NCI-H1092 treated with DMSO at 0.1 percent for 48 hours (cell line): ENCODE measurements around the gene CALY.

Experiments
- DNase-seq: peaks from one replicate; lab custom pipeline; 2025; lab: John Stamatoyannopoulos, UW

Gene CALY

DNA sequence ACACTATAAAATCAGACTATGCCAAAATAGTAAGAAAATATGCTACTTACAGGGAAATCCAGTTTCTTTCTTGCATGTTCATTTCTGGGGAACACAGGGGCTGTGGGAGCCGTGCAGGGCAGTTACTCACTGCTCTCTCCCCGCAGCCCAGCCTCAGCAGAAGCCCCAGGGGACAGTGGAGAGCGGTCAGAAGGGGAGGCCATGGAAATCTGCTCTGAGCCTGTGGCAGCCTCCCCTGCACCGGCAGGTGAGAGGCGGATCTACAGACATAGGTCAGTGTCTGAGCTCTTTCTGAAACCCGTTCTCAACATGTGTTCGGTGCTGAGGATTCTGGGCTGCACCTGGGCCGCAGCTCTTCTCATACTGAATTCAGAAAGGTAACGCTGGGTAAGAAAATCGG lies 25.1 kb downstream of the CALY start:
- no peak for DNase-seq

- no peak for DNase-seq
Observed at GRCh38 chr10:133310789-133311188, 25.9 kb downstream of the CALY start.

DNA sequence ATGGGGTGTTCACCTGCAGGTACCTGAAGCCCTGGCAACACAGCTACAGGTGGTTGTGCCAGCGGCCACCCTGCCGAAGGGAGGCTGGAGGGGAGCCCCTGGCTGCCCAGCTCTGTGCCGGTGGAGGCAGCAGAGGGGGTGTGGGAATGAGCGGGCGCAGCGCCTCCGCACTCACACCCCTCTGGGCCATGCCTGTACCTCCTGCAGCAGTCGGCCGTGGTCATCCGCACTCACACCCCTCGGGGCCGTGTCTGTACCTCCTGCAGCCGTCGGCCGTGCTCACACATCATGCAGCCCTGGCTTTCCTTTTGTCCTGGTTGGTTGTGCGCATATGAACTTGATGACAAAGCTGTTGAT lies 26.3 kb downstream of the CALY start:
- no peak for DNase-seq

DNA sequence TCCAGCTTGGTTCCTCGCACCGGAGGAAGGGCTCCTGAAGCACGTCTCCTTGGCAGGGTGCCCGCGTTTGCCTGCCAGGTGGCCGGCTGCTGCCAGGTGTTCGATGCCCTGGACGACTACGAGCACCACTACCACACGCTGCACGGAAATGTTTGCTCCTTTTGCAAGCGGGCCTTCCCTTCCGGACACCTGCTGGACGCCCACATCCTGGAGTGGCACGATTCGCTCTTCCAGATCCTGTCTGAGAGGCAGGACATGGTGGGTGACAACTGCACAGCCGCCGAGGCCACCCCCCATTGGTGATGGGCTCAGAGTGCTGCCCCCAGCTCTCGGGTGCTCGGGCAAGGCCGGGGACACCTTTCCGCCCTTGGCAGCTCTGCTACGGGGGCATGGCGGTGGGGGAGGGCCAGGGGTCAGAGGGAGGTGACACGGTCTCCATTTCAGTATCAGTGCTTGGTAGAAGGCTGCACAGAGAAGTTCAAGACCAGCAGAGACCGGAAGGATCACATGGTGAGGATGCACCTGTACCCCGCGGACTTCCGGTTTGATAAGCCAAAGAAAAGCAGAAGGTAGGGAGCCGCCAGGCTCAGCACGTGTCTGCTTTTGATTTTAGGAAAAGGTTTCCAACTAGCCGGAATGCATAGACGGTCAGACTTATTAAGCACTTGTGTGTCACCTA lies 26.8 kb downstream of the CALY start:
- DNase-seq, result peak; percentile 52

GRCh38 chr10:133309100-133309719 lies 27.5 kb downstream of the CALY start:
- DNase-seq, result peak; percentile 72

DNA sequence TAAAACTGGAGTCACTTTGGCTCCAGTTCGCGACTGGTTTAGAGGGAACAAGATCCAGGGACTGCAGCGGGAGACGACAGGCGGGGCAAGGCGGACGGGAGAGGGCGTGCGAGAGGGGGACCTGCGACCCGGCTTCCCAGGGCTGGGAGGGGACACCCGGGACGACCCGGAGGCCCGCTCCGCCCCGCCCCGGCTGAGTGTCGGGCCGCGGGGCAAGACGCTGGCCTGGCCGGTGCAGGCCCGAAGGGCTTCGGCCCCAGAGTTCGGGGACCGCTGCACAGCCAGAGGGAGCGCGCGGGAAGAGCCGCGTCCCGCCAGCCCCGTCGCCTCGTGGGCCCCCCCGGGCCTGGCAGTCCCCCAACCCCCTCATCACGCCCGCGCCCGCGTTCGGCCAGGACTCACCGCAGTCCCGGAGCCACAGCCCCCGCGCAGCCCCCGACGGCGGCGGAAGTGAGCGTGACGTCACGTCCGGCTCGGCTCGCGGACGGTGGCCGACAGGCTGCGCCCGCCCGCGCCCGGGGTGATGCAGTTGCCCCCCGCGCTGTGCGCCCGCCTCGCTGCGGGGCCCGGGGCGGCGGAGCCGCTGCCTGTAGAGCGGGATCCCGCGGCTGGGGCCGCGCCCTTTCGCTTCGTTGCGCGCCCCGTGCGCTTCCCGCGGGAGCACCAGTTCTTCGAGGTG lies 28.1 kb downstream of the CALY start, which contains the start of the genes TUBGCP2 and ZNF511:
TUBGCP2 (minus strand) TSS at position 452 of the 679 bp plus-strand sequence. CDS start 5,931 bp downstream, outside the sequence.
ZNF511 (plus strand) TSS at position 494 of the 679 bp plus-strand sequence; CDS start at position 524, 30 bp downstream.
- DNase-seq, result peak; percentile 59

- peak; percentile 42 for DNase-seq
Observed at GRCh38 chr10:133307776-133308420, 28.8 kb downstream of the CALY start.

DNA sequence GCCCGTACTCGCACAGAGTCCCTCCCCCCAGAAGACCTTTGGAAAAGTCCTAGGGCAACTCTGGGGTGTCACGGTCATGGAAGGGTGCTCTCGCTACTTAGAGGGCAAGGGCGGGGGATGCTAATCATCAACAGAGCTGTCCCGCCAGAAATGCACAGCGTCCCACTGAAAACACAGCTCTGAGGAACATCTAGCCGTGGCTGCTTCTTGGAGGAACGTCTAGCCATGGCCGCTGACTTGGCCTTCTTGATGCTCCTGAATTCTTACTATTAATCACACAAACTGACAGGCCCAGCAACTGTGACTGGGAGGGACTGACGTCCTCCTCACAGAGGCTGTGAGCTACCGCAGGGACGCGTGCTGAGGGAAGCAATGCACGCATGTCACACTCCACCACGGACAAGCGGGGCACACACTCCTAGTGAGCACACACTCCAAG lies 29.7 kb downstream of the CALY start:
- DNase-seq, result no peak

DNA sequence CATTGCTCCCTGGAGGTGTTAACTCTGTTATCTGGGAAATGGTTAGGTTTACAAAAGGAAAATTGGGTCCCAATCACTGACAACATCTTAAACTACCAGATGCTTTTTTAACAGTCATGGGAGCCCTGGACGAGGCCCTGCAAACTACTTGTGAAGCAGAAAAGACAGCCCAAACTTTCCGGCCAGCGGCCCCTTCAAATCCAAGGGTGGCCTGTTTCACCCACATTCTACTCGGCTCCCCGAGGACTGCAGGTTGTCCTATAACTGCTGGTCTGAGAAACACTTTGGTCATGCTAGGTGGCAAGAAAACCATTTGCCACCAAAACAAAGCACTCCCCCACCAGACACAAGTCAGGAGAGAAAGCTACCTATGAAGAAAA lies 30.6 kb downstream of the CALY start:
- DNase-seq, result no peak

GRCh38 chr10:133303206-133303605 lies 33.5 kb downstream of the CALY start:
- DNase-seq, result no peak

- no peak for DNase-seq
Observed at GRCh38 chr10:133302230-133302629, 34.5 kb downstream of the CALY start.

DNA sequence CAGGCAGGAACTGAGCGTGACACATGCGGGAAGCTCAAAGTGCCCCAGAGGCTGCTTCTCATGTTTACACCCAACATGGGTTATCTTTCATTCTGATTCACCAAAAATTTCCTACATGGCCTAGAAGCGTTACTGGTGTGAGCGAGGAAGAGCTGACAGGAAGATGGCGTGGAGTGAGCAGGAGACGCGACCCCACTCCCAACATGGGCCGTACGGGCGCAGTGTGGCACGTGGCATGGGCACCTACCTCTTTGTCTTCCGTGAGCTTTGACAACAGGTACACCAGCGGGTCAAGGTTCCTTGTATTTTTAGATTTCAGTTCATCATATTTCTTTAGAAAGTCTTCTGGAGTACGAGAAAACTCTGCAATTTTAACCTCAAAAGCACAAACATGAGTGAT lies 37.0 kb downstream of the CALY start:
- DNase-seq, result no peak

DNA sequence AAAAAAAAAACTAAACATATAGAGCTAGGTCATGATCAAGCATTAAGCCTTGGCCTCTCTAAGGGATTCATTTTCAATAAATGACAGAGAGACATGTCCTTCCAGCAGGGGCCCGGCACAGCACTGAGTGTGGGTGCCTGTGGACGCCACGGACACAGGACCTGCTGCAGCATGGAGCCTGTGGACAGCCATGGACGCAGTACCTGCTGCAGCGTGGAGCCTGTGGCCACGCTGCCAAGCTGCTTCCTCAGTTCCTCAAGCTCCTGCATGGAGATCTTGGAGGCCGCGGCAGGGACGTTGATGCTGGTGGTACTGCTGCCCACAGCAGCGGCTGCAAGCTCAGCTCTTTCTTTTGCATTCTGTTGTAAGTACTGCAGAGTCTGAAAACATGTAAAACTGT lies 37.5 kb downstream of the CALY start:
- DNase-seq, result no peak

GRCh38 chr10:133298466-133298865 lies 38.2 kb downstream of the CALY start:
- no peak for DNase-seq

GRCh38 chr10:133297504-133297903 lies 39.2 kb downstream of the CALY start:
- no peak for DNase-seq

DNA sequence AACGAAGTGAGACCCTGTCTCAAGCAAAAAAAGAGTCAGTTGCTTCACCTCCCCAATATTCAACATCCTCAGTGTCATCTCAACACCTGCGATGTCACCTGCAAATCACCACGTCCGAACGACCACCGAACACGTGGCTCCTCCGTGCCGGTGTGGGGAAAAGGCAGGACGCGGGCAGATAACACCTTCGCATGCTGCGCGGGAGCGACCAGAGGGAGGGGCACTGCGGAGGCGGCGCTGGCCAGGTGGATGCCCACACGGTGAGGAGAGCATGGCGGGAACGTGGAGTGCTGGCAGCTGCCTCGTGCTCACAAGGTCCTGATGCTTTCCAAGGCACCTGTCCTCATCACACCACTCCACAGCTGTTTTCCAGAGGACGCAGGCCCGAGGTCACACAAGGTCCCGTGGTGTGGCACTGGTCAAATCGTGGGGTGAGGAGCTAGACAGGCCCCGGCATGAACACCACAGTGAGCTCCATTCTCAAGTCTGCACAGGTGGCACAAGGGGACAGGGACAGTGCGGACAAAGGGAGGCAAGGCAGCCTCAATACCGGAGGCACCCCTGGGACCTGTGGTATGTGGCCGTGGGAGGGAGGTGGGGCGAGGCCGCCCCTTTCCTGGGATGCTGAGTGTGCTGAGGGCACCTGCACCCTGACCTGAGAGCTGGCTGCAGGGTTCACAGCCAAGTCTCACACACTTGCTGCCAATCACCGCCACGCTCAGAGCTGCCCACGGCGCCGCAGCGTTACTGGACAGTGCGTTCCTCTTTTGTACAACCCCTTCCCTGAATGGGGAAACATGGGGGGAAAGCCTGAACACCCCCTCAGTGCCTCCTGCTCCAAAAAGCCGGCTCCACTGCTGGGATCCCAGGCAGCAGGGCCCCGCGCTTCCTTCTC lies 41.0 kb downstream of the CALY start:
- DNase-seq, result no peak

DNA sequence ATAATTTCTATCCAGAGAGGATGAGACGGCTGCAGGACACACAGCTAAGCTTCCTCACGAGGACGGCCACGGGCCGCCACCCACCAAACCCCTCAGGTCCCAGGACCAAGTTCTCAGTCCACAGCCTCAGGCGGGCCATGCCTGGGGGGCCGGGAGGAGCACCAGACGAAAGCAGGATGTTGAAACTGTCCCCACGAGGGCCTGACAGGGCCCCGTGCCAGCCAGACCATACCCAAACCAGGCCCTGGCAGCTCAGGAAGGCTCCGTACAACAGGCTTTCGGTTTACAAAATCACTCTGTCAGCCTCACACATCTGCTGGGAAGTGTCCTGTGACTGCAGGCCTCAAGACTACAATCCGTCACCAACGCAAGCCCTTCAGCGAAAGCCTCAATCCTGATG lies 42.5 kb downstream of the CALY start:
- no peak for DNase-seq

DNA sequence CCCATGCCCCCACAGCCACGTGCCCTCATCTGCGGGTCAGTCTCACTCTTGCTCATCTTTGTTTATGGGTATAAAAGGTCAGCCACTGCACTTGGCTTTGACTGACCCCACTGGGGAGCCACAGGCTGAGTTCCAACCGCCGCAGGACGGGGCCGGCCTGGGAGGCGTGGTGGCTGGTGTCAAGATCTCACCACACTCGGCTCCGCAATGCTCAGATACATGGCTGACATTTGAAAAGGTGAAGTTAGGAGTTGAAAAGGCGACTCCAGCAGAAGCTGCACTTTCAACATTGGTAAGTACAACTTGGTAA lies 42.9 kb downstream of the CALY start:
- no peak for DNase-seq

- no peak for DNase-seq
Observed at GRCh38 chr10:133292919-133293809, 43.5 kb downstream of the CALY start.

DNA sequence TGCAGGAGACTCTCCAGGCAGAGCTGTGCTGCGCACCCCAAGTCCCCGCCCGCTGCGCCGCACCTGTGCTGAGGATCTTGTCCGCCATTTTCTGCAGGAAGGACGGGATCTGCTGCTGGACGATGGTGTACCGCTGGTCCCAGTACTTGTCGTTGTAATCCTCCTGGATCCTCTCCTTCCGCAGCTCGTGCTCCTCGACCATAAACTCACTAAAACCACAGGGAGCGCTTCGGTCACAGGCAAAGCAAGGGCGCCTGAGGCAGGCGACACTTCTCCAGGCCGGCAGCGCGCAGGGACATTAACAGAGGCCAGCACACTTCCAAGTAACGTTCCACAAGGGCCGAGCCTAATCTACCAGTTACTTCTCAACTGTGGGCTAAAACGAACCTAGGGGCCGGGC lies 46.9 kb downstream of the CALY start:
- DNase-seq, result no peak
